ENCODE measurements around the gene ZBED4.

DNA sequence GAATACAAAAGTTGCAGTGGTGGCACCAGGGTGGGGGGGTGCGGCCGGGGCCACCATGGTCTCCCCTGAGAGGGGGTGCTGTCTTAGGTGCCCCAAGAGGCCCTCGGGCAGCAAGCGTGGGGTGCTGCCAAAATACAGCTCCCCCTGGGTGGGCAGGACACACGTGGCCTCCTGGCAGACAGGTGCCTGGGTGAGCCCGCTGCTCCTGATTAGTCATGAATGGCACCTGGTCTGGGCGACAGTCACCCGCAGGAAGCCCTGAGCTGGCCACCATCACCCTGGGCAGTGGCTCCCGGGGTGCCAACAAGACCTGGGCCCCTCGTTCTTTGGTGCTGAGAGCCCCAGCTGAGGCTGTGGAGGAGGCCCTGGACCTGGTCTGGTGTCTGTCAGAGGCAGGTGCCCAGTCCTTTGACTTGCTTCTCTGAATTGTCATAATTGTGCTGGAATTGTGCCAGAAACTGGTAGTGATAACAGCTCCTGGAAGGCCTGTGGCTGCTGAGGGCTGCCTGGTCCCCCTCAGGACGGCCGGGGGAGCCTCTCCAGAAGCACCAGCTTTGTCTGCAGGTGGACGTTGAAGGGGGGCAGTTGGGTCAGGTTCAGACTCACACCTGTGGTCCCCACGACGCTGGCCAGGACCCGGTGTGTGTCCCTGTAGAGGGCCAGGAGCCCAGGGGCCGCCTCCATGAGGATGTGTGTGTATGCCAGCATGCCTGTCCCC, 49.8 kb downstream of the ZBED4 start:
- TF ChIP-seq, protein P1, sequence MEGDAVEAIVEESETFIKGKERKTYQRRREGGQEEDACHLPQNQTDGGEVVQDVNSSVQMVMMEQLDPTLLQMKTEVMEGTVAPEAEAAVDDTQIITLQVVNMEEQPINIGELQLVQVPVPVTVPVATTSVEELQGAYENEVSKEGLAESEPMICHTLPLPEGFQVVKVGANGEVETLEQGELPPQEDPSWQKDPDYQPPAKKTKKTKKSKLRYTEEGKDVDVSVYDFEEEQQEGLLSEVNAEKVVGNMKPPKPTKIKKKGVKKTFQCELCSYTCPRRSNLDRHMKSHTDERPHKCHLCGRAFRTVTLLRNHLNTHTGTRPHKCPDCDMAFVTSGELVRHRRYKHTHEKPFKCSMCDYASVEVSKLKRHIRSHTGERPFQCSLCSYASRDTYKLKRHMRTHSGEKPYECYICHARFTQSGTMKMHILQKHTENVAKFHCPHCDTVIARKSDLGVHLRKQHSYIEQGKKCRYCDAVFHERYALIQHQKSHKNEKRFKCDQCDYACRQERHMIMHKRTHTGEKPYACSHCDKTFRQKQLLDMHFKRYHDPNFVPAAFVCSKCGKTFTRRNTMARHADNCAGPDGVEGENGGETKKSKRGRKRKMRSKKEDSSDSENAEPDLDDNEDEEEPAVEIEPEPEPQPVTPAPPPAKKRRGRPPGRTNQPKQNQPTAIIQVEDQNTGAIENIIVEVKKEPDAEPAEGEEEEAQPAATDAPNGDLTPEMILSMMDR (conservative IDR thresholded peaks at IDR 0.05; ENCODE audit: low read depth in 2 of 2) = no peak
- TF ChIP-seq EZH2phosphoT487 (IDR thresholded peaks at IDR 0.05; ENCODE audit: unreplicated experiment) (no peak), JUNB (IDR thresholded peaks at IDR 0.05; ENCODE audit: unreplicated experiment) (no peak), EZH2 (IDR thresholded peaks at IDR 0.05; ENCODE audit: low read depth, unreplicated experiment) (no peak), POLR2AphosphoS5 (IDR thresholded peaks at IDR 0.05; ENCODE audit: low read depth) (no peak), ZNF331 (CRISPR knock-in tag; IDR thresholded peaks at IDR 0.05; ENCODE audit: low read depth) (no peak)
- TF ChIP-seq, protein P2, sequence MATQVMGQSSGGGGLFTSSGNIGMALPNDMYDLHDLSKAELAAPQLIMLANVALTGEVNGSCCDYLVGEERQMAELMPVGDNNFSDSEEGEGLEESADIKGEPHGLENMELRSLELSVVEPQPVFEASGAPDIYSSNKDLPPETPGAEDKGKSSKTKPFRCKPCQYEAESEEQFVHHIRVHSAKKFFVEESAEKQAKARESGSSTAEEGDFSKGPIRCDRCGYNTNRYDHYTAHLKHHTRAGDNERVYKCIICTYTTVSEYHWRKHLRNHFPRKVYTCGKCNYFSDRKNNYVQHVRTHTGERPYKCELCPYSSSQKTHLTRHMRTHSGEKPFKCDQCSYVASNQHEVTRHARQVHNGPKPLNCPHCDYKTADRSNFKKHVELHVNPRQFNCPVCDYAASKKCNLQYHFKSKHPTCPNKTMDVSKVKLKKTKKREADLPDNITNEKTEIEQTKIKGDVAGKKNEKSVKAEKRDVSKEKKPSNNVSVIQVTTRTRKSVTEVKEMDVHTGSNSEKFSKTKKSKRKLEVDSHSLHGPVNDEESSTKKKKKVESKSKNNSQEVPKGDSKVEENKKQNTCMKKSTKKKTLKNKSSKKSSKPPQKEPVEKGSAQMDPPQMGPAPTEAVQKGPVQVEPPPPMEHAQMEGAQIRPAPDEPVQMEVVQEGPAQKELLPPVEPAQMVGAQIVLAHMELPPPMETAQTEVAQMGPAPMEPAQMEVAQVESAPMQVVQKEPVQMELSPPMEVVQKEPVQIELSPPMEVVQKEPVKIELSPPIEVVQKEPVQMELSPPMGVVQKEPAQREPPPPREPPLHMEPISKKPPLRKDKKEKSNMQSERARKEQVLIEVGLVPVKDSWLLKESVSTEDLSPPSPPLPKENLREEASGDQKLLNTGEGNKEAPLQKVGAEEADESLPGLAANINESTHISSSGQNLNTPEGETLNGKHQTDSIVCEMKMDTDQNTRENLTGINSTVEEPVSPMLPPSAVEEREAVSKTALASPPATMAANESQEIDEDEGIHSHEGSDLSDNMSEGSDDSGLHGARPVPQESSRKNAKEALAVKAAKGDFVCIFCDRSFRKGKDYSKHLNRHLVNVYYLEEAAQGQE (IDR thresholded peaks at IDR 0.05; ENCODE audit: unreplicated experiment) = no peak
